HG03460 (cell line): Measurements from ENCODE around the gene TOR1AIP1.
"Not testable (repeated sequence)": the region's sequence is repeated elsewhere in the genome, so short reads cannot be mapped to it uniquely, and the experiment has no call there.

Source experiments
- ATAC-seq: cut with Tn5 transposase; IDR thresholded peaks from one replicate; pipeline ENCODE4 v1.9.1; 2021; ENCODE audit not compliant: unreplicated experiment

Gene TOR1AIP1

GRCh38 chr1:179882253-179883039 lies at the start of gene TOR1AIP1:
TOR1AIP1 (plus strand) TSS chr1:179882285; CDS start chr1:179882503, 218 bp downstream.
- ATAC-seq: peak; percentile 72

- not testable (repeated sequence) for ATAC-seq
Observed at GRCh38 chr1:179836686-179837445, 45.2 kb upstream of the TOR1AIP1 start.

GRCh38 chr1:179840107-179840506 lies 42.0 kb upstream of the TOR1AIP1 start:
- ATAC-seq: no peak

- no peak for ATAC-seq
Observed at GRCh38 chr1:179848233-179848632, 33.9 kb upstream of the TOR1AIP1 start.

- ATAC-seq: no peak
Observed at GRCh38 chr1:179853102-179853501, 29.0 kb upstream of the TOR1AIP1 start.

- not testable (repeated sequence) for ATAC-seq
Observed at GRCh38 chr1:179855831-179856230, 26.3 kb upstream of the TOR1AIP1 start.

GRCh38 chr1:179856296-179856695 lies 25.8 kb upstream of the TOR1AIP1 start:
- no peak for ATAC-seq

- ATAC-seq: no peak
Observed at GRCh38 chr1:179857009-179857408, 25.1 kb upstream of the TOR1AIP1 start.

- ATAC-seq: no peak
Observed at GRCh38 chr1:179860652-179861051, 21.4 kb upstream of the TOR1AIP1 start.

GRCh38 chr1:179865377-179865776 lies 16.7 kb upstream of the TOR1AIP1 start:
- ATAC-seq: no peak

- no peak for ATAC-seq
Observed at GRCh38 chr1:179866616-179867015, 15.5 kb upstream of the TOR1AIP1 start.

- ATAC-seq: peak; percentile 71
Observed at GRCh38 chr1:179867493-179868330, 14.4 kb upstream of the TOR1AIP1 start.

GRCh38 chr1:179870870-179871269 lies 11.2 kb upstream of the TOR1AIP1 start:
- no peak for ATAC-seq

GRCh38 chr1:179871940-179872339 lies 10.1 kb upstream of the TOR1AIP1 start:
- no peak for ATAC-seq

GRCh38 chr1:179872558-179872957 lies 9.5 kb upstream of the TOR1AIP1 start:
- no peak for ATAC-seq

GRCh38 chr1:179873438-179873851 lies 8.6 kb upstream of the TOR1AIP1 start:
- ATAC-seq: no peak

GRCh38 chr1:179875596-179876299 lies 6.3 kb upstream of the TOR1AIP1 start:
- ATAC-seq: no peak

- ATAC-seq: no peak
Observed at GRCh38 chr1:179876300-179876715, 5.8 kb upstream of the TOR1AIP1 start.

- ATAC-seq: peak; percentile 58
Observed at GRCh38 chr1:179877586-179878265, 4.4 kb upstream of the TOR1AIP1 start, which contains the start of gene TOR1AIP2. TOR1AIP2 (minus strand) TSS chr1:179877803; CDS start chr1:179852665, 25,138 bp downstream.

- ATAC-seq: no peak
Observed at GRCh38 chr1:179879797-179880196, 2.3 kb upstream of the TOR1AIP1 start.
